HCT116 (cell line): ENCODE results near the gene KTN1.

ENCODE experiments used
- EZH2phosphoT487 ChIP-seq: fragments of 200-600 bp; IDR thresholded peaks from 2 replicates; pipeline ENCODE4 v1.6.1; 2018; ENCODE audit warnings: antibody characterized with exemption, borderline replicate concordance
- POLR2A ChIP-seq: IDR thresholded peaks from 2 replicates; pipeline ENCODE4 v1.7.0; 2011; ENCODE audit warnings: borderline replicate concordance; ENCODE audit not compliant: insufficient read depth, insufficient read length; ENCODE audit errors: extremely low read depth

- no peak for TF ChIP-seq EZH2phosphoT487
- no peak for TF ChIP-seq POLR2A
Observed at GRCh38 chr14:55537782-55538181, 42.2 kb upstream of the KTN1 start.
